ENCODE results near the gene FAM219A.
"Not testable (repeated sequence)": the region's sequence is repeated elsewhere in the genome, so short reads cannot be mapped to it uniquely, and the experiment has no call there.

Gene FAM219A

GRCh38 chr9:34484678-34485077, 26.3 kb upstream of the FAM219A start:
- DNase-seq: no peak

DNA sequence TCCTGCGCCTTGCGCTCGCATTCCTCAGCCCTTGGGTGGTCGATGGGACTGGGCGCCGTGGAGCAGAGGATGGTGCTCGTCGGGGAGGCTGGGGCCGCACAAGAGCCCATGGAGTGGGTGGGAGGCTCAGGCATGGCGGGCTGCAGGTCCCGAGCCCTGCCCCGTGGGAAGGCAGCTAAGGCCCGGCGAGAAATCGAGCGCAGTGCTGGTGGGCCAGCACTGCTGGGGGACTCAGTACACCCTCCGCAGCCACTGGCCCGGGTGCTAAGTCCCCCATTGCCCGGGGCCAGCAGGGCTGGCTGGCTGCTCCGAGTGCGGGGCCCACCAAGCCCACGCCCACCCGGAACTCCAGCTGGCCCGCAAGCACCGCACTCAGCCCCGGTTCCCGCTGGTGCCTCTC, 24.4 kb upstream of the FAM219A start:
- DNase-seq: not testable (repeated sequence)

- DNase-seq: not testable (repeated sequence)
Observed at GRCh38 chr9:34481620-34482019, 23.2 kb upstream of the FAM219A start.

DNA sequence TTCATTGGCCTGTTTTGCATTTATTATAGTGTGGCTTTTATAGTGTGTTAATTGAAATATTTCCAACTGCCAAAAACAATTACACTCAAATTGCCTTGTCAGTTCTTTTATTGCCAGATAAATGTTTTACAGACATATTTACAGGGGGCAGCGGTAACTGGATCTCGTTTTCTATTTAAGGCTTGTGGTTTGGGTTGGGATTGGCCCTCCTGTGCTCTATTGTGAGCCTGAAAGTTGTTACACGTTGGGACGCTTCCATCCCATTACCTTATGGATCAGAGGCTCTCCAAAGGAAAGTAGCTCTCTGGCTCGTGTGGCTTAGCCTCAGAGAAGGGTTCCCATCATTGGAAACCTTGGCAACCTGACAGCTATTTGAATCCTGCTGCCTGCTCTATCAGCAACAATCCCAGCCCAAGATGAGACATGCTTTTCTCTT, 21.1 kb upstream of the FAM219A start:
- no peak for DNase-seq

DNA sequence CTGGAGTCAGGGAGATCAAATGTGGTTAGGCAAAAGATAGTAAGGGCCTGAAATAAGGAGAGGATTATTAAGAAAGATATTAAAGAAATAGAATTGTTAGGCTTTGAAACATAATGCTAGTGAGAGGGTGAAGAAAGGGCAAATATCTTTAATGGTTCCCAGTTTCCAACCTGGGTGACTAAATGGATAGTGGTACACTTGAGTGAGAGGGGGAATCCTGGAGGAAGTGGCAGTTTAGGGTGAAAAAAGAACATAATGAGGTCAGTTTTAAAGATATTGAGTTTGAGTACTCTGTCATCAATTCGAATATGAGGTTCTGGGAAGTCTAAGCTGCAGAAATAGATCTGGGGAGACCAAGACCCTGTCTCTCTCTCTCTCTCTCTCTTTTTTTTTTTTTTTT, 19.2 kb upstream of the FAM219A start:
- no peak for DNase-seq

DNA sequence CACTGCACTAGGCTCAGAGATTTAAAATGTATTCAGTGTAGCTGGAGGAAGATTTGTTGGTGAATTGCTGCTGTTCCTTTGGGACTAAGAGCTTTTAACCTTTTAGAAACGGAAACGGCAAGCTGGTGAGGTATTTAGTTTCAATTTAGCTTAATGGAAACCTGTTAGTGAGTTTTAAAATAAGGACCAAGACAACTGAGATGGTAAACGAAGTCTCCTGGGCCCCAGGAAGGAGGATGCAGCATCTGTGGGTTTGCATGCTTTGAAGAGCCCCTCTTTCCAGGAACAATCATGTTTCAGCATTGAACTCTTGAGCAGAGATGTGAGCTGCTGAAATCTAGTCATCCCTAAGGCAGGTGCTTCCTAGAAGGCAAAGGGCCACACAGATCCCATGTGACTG, 16.7 kb upstream of the FAM219A start:
- no peak for DNase-seq

DNA sequence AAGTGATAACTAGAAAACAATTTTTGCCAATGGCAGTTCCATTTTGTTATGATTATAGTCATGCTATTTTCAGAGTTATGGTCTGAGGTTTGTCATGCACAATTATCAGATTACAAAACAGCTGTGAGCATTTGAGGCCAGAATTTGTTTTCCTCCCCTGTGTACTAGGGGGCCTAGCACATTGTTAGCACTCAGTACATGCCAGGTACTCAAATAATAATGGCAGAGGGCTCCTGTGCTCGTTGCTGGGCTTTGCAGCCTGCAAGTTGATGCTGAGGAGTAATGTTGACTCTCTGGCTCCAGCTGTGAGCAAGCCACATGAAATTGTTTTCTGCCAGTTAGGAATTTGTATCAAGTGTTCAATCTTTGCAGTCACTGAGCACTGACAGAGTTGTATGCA, 7.1 kb upstream of the FAM219A start:
- no peak for DNase-seq

GRCh38 chr9:34464571-34464970, 6.2 kb upstream of the FAM219A start:
- DNase-seq: no peak

GRCh38 chr9:34463901-34464232, 5.5 kb upstream of the FAM219A start:
- DNase-seq: no peak

DNA sequence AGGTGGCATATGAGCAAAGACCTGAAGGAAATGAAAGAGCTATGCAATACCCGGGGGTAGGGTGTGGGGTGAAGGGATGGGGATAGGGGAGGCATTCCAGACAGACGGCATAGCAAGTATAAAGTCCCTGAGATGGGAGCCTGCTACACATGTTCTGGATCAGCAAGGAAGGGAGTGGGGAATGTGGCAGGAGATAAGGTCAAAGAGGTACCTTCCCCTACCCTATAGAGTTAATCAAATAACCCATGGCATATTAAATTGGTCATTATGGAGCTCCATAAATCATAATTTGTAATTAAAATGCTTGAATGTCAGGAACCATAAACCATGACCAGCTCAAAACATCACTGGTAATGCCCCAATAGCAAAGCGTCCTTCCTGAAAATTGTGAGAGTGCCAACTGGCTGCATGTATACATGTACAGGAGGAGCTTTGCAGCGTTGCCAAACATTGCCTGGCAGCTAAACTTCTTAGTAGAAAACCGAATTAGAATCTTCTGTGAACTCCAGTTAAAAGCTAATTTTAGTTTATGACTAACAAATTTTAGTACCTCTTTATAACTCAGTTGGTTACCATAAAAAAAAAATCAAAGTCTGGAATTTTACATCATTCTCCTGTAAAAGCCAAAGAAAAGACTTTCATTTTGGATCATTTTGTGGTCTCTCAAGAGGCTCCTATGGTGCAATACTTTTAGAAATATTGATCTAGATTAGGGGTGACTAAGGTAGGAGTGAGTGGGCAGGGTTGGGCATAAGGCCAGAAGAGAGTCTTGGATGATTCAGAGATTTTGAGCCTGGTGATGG, 4.9 kb upstream of the FAM219A start:
- DNase-seq: no peak

GRCh38 chr9:34459941-34460340, 1.6 kb upstream of the FAM219A start:
- DNase-seq: no peak

DNA sequence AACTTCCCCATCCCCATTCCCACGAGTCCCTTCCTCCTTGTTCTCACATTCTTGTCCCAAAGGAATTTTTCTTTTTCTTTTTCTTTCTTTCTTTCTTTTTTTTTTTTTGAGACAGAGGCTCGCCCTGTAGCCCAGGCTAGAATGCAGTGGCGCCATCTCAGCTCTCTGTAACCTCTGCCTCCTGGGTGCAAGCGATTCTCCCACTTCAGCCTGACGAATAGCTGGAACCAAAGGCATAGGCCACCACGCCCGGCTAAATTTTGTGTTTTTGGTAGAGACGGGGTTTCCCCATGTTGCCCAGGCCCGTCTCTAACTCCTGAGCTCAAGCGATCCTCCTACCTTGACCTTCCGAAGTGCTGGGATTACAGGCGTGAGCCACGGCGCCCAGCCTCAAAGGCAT, 986 bp upstream of the FAM219A start:
- peak in 1 of 51 donors; percentile 9 for DNase-seq

GRCh38 chr9:34458959-34459340, 580 bp upstream of the FAM219A start:
- peak in 1 of 51 donors; percentile 20 for DNase-seq

DNA sequence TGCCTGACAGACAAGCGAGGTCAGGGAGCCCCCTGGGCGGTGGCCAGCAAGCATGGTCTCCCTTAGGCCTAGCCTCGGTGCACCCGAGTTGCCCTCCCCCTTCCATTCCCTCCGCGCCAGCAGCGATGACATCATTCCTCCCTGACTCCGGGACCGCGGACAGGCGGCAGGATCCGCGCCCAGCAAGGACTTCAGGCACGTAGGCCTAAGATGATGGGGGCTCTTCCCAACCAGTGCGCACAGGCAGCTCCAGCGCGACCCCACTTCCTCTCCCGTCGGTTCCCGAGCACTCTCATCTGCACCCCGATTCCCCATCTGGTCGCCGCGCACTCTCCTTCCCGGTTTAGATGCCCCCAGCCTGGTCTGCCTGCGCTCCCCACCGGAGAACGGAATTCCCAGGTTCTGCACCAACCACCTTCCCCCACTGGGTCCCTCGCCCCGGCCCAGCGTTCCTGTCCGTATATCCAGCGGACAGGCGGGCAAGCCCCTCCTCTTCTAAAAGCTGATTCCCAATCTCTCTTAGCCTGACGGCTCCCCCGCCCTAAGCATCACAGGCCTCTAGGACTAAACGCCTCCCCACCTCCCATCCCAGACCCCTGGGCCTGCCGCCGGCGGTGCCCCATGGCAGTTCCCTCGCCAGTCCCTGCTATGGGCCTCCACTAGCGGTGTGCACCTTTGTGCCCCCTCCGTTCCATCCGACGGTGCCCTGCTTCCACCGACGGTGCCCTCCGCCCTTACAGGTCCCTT, 931 bp downstream of the FAM219A start:
- DNase-seq: peak in 49 of 51 donors; percentile 6 to 82 (median 54)

DNA sequence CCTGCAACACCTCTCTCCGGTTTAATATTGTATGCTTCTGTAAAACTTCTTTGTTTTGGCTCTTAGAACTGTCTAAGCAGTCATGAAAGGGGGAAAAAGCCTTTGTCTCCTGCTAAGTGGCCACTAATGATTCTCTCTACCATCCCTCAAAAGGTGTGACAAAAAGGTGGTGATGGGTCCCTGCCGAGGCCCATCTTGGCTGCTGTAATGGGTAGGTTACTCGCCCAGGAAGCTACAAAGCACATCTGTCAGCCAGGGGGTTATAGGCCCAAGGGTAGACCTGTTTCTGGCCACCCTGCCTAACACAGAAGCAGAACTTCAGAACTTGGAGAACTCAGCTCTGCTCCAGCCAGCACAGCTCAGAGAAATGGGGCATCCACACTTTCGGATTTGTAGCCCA, 1.6 kb downstream of the FAM219A start:
- peak in 1 of 51 donors; percentile 47 for DNase-seq

GRCh38 chr9:34456151-34456550, 2.2 kb downstream of the FAM219A start:
- no peak for DNase-seq

- peak in 5 of 51 donors; percentile 11 to 40 (median 26) for DNase-seq
Observed at GRCh38 chr9:34454571-34455065, 3.8 kb downstream of the FAM219A start.

GRCh38 chr9:34452568-34452967, 5.8 kb downstream of the FAM219A start:
- no peak for DNase-seq

DNA sequence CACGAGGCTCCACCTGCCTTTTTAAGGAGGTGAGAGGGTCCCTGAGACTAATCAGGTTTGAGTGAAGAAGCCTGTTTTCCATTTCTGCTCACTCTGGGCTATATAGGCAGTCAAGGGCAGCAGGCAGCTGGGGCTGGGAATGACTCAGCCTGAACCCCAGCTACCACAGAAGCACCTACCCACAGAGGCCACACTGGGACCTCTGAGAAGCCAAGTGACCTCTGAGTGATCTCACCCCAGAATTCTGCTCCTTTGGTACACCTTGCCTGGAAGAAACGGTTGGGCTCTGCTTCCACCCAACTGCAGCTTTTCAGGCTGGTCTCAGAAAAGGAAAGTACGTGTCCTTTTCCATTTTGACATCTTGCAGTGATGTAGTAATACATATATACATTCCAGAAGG, 6.8 kb downstream of the FAM219A start:
- no peak for DNase-seq

GRCh38 chr9:34451135-34451534, 7.2 kb downstream of the FAM219A start:
- no peak for DNase-seq

- no peak for DNase-seq
Observed at GRCh38 chr9:34450644-34451043, 7.7 kb downstream of the FAM219A start.

- DNase-seq: no peak
Observed at GRCh38 chr9:34446951-34447350, 11.4 kb downstream of the FAM219A start.

DNA sequence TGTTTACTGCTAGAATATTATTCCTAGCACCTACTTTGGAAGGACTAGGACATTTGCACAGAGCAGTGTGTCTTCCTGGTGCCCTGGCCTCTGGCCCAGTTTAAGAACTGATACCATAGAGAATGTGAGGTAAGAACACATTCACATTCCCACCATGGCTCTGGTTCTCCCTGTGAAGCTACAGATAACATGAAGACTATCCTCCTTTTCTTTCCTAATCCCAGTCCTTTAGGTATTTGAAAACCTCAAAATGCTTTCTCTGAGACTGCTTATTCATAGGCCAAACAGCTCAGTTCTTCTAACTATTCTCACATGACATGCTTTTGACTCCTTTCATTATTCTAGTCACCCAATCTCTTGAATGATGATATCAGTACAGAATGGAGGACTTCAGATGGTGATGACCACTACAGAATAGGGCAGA, 11.9 kb downstream of the FAM219A start:
- DNase-seq: no peak
